Brain pericyte (primary cell): Measurements from ENCODE around the gene PAX7.
"Not testable (repeated sequence)": the region's sequence is repeated elsewhere in the genome, so short reads cannot be mapped to it uniquely, and the experiment has no call there.

Source experiments
- DNase-seq: peaks from one replicate; pipeline ENCODE4 v3.0.0-alpha.2; 2012; ENCODE audit warnings: low read depth, low spot score

The PAX7 gene

DNA sequence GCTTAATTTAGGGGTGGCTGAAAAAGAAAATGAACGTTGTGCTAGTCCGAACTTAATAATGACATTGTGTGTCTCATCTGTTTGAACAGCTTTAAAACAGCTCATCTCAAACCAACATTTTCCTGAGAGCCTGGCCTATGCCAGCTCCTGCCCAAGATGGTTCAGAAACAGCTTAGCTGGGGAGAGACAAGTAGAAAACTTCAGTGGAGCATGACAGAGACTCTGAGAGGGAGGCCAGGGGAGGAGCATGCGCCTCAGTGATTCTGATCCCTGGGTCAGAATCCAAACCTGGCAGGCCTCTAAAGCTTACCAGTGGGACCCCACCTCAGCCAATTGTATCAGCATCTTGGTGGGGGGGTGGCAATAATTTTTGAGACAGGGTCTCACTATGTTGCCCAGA lies 129.5 kb downstream of the PAX7 start:
- no peak for DNase-seq

DNA sequence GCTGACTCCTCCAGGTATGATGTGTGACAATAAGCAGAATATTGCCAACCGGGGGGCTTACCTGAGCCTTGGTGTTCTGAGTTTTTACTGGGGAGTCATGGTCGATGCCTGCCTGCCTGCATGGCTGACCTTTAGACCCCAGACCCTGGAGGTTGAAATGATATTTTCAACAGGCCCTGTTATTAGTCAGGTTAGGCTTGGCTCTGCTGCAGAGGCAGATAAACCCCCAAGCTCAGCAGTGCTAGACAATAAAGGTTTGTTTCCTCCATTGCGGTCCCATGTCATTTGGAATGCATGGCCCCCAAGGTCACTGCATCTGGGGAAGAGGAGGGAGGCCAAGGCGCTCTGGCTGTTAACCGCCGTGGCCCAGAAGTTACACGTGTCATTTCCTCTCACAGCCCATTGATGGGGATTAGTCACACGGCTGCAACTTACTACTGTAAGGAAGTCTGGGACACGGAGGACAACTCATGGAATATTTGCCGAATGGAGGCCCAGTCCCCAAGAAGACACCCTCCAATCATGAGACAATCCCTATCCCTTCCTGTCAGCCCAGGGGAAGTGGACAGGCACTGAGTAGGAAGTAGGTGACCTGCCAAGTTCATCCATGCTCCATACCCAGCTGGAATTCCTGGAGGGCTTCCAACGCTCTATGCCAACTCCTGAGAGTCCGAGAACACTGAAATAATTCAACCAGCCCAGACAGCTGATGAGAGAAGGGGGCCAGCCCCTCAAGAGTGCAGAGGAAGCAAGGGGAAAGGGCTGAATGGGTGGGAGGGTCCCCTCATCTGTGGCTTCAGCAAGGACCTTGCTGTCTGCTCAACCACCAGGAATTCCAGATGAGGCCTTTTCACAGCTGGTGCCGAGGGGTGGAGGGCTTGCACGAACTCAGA lies 131.5 kb downstream of the PAX7 start:
- no peak for DNase-seq

DNA sequence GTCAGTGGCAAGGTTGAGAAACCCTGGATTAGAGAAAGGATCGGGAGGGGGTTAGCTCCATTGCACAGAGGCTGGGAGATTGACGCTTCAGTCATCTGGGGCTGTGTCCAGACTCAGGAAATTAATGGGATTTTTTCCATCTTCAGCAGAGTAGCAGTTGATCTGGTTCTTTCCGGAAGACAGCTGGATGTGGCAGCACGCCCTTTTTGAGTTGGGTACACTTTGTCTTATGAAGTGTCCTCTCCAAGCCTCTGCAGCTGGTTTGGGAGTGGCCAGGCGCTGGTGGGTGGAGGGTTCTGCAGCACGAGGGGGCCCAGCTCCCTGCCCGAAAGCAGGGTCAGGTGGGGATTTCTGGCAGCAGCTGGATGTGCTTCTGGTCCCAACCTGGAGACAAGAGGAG lies 133.7 kb downstream of the PAX7 start:
- DNase-seq = no peak

DNA sequence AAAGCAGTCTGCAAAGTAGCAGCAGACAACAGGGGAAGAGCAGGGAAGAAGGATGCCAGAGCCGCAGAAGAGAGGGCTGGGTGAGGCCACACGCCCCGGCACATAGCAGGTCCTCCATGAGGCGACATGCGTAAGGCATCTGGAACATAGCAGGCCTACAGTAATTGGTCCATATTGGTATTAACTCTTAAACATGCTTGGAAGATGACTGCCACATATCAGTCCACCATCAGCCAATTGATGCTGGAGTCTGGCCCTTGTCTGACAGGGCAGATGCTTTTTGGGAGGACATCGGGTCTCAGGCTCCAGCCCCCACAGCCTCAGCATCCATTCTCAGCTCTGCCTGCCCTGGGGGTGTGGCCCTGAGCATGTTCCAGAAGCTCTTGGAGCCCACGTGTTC lies 135.1 kb downstream of the PAX7 start:
- no peak for DNase-seq

DNA sequence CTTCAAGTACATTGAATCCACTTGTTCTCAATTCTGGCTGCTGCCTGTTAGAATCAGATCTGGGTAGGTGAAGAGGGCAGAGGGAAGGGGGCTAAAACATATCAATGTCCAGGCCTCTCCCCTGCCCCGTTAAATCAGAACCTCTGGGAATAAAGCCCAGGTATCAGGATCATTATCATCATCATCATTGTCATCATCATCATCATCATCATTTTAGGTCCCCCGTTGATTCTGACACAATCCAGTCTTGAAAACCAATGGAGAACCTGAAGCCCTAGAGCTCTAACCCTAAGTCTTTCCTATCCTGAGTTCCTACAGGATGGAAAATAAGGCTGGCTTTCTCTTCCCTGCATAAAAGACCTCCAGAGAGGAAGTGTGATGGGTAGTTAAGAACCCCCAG lies 135.7 kb downstream of the PAX7 start:
- DNase-seq = no peak

DNA sequence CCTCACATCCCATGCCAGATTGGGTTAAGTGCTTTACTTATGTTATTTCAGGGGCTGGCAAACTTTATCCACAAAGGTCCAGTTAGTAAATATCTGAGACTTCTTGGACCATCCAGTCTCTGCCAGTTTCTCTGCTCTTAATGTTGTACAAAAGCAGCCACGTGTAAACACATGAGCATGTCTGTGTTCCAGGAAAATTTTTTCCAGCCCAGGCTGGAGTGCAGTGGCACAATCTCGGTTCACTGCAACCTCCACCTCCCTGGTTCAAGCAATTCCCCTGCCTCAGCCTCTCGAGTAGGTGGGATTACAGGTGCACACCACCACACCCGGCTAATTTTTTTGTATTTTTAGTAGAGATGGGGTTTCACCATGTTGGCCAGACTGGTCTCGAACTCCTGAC lies 136.9 kb downstream of the PAX7 start:
- not testable (repeated sequence) for DNase-seq

DNA sequence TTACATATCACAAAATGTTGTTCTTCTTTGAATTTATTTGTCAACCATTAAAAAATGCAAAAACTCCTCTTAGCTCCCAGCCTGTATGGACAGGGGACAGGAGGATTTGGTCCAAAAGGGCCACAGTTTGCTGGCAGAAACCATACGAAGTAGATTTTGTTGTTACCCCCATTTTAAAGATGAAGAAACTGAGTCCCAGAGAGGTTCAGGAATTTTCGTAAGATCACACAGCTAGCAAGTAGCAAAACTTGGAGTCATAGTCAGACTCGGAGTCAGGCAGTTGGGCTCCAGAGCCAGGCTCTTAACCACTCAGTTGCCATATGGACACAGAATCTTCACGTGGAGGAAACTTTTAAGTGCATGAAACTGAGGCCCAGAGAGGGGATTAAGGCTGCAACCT lies 137.4 kb downstream of the PAX7 start:
- DNase-seq = no peak

DNA sequence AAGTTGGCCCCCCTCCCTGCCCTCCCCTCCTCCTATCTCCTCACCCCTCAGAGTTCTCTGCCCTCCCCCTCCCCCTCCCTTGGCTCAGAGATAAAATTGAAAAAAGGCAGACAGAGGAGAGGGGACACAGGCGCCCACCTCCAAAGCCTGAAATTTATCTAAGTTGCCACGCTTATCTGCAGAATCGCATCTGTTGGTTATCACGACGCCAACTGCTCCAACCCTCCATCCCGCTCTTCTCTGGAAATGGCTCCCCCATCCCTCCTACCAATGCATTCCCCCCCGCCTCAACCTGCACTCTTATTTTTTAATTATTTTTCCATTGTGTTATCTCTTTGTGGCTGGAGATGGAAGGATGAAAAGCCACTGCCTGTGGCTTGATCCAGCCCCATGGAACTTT lies 138.5 kb downstream of the PAX7 start:
- no peak for DNase-seq

DNA sequence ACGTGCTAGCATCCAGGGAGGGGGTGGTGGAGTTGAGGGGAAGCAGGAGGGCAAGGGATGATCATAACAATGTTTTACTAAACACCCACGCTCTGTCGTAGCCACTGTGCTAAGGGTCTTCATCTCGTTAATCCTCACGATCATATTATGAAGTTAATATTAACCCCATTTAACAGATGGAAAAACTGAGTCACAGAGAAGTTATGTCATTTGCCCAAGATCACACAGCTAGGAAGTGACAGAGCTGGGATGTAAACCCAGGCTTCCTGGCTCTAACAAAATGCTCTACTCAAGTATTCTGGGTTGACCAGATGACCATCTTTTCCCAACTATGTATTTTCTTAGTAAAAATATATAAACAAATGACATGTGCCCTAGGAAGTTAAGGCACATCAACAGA lies 140.2 kb downstream of the PAX7 start:
- no peak for DNase-seq

DNA sequence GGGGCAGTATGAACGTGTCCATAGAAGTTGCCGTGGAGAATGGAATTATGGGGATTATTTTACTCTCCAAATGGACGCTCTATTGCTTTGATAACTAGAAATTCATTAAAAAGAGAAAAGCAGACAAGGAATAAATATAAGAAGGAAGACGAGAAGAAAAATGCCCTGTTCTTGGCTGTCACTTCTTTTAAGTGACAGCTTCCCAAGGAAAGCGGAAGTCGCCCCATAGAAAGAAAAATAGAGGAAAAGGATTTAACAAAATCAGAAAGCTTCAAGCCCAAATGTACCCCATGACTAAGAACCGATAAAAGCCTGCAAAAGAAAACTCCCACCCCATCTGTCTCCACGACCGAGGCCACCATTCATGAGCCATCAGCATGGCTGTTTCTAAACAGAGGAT lies 143.1 kb downstream of the PAX7 start:
- no peak for DNase-seq

DNA sequence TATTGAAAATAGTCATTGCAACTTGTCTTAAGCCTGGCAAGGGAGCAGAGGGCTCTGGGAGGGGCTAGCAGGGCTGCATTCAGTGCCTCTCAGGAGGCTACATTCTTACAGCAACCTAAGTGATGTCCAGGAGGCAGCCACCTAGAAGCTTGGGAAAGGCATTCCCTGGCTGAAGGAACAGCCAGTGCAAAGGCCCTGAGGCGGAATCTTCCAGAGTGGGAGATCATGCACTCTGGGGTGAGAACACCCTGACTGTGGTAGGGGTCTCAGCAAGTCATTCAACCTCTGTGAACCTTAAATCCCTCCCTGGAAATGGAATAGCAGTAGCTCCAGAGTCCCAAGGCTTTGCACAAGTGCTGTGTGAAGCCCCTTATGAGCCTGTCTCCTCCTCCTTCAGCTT lies 144.7 kb downstream of the PAX7 start:
- DNase-seq = no peak

DNA sequence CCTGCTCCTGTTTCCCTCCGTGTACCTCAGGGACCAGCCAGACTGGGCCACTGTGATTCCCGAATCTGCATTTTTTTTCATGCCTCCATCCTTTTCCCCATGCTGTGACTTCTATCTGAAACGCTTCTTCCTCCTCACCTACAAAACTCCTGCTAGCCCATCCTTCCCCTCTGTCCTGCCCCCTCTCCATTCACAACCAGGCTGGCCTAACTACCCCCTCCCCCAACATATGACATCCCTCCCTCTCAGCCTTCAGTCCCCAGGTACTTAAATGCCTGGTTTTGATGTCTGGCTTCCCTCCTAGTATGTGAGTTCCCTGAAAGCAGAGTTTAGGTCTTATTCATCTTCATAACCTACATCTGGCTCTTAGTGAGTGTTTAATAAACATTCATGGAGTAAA lies 146.1 kb downstream of the PAX7 start:
- DNase-seq = no peak

DNA sequence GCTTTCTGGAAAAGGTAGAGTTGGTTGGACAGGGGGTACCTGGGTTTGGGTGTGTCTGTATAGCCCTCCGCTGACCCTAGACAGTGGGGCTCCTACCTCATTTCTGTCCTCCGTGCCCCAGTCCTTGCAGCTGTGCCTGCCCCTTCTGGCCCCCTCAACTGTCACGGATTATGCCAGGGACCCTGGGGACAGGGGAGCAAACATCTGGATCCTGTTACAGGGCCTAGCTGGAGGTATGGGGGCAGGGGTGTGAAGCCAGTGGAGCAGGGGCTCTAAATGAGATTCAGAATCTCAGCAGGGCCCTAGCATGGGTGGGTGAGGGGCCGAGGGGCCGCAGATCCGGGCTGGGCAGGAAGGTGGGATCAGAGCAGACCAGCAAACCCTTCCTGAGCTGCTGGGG lies 147.8 kb downstream of the PAX7 start:
- no peak for DNase-seq

DNA sequence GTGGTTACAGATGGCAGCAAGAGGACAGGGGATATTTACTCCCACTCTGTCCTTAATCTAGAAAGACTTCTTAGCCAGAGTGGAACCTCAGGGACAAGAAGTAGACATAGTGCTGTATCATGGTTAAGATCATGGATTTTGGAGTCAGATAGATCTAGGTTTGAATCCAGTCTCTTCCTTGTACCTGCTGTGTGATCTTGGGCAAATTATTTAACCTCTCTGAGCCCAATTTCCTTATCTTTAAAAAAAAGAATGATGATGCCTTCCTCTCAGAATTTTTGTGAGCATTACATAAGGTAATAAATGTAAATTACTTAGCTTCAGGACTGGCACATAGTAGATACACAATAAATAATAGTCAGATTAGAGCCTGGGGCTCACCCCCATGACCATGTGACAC lies 150.4 kb downstream of the PAX7 start:
- no peak for DNase-seq

DNA sequence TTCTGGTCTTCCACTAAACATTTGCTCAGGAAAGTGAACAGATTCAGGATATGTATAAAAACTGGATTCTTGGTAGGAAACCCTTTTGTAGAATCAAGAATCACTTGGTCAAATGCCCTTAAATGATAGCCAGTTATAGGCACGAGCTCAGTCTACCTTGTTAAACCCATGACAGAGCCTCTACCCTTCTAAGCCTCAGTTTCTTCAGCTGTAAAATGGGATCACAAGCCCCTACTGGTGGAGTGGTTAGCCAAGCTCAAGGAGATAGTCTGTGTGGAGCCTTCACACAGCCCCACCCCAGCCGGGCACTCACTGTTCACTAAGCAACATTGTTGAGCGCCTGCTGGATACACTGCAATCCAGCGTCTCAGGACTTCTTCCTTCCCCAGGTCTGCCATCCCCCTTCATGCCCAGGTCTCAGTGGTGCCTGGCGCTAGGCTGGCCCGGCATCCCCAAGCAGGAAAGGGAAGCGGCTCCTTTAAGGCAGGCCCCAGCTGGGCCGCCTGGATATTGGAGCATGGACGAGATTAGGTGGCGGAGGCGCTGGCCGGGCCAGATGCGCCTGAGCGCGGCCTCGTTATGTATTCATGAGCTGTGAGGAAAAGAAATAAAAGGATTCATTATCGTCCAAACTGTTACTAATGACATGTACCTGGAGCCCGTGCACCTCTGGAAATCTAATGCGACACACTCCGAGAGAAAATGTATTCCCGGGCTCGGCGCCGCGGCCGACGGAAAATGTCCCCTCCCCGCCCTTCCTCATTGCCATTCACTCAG lies 153.2 kb downstream of the PAX7 start:
- no peak for DNase-seq

DNA sequence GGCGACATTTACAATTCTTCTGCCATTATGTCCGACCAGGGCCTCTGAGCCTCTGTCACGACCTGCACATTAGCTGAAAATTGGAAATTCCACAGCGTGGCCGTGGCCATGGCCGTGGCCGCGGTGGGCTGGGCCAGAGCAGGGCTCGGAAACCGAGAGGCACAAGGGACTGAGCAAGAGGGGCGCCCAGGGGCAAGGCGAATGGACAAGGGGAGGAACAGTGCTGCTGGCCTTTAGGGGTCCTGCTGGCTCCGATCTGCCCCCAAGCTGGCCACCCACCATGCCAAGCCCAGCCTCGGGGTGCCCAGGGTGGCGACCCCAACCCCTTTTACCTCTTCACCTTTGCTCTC lies 153.8 kb downstream of the PAX7 start:
- no peak for DNase-seq

DNA sequence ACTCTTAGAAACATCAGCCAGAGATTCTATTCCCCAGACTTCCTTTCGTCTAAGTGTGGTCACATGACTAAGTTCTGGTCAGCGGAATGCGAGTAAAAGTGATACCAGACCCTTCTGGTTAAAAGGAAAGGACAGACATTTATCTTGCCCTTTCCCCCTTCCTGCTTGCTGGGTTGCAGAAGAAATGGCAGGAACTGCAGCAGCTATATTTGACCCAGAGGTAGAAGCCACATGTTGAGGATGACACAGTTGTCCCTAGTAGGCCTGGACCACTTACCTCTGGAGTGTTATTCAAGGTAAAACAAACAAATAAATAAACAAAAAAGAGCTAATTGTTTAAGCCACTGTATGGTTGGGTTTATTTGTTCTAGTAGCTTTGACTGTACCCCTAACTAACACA lies 155.5 kb downstream of the PAX7 start:
- no peak for DNase-seq

DNA sequence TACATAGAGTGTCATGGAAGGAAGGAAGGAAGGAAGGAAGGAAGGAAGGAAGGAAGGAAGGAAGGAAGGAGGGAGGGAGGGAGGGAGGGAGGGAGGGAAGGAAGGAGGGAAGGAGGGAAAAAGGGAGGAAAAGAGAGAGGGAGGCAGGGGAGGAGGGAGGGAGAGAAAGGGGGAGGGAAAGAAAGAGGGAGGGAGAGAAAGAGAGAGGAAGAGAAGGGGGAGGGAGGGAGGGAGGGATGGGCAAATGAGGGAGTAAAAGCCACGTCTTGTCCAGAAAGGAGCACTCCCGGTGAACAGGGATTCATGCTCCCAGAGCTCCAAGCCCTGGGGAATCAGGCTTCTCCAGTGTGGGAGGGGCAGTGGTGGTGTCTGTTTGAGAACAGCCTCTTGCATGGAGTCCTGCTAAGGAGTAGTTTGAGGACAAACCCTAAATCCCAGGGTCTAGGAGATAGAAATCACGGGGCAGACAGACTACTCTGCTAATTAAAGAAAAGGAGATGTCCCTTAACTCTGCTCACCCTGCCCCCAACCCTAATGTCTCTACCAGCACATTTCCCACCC lies 157.3 kb downstream of the PAX7 start:
- no peak for DNase-seq

DNA sequence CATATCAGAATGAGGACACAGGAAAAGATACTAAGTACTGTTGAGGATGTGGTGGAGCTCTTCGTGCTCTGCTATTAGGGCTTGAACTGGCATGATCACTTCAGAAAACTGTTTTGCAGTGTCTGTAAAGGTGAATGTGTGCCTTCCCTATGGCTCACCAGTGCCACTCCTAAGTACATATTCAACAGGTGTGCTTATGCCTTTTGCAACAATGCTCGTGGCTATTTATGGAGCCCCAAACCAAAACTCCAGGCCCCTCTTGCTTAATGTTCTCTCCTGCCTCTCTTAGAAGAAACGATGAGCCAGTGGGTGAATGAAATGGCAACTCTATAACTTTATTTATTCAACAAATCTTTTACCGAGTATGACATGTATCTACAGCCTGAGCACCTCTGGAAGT lies 158.6 kb downstream of the PAX7 start:
- no peak for DNase-seq

DNA sequence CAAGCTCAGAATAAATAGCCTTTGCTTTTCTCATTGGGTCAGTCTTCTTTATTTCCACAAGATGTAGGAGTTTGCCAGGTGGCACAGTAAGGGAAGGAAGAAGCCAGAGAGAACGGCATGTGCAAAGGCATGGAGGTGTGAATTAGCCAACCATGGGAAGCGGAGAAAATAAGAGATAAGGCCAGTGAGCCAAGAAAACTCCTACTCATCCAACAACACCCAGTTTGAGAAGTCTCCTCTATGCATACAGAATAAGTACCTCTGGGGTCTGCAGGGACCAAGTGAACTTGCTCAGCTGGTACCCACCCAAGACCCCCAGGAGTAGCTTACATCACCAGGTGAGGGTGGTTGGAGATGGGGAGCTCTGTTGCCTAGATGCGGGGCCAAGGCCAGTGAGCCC lies 162.1 kb downstream of the PAX7 start:
- no peak for DNase-seq

DNA sequence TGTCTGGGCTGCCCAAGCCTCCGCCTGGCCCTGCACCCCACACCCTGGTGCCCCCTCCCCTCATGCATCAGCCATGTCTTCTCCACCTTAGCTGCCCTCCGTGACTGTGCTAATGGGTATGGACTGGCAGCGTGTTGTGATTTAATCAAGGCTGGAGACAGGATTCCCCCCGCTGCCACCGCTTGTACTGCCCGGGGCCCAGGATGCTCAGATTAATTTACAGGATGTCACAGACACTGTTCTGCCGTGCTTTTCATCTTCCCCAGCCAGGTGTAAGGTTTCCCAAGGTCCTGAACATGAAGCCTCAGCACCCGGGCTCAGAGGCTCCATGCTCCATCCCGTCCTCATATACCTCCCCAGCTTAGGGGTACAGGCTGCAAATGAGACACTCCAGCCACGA lies 162.5 kb downstream of the PAX7 start:
- no peak for DNase-seq

DNA sequence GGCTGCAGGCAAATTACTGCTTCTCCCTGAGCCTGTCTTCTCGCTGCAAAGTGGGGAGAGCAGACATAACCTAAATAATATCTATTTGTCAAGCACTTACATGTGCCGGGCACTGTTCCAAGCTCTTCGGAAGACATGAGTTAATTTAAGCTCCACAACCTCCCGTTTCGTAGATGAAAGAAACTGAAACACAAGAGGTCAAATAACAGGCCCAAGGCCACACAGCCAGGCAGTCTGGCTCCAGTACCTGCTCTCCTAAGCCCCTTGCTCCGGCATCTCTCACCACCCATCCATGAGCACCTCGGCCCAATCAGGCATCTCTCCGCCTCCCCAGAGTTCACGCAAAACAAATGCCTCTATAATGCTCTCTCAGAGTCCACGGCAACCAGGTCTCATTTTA lies 163.4 kb downstream of the PAX7 start:
- DNase-seq = no peak

DNA sequence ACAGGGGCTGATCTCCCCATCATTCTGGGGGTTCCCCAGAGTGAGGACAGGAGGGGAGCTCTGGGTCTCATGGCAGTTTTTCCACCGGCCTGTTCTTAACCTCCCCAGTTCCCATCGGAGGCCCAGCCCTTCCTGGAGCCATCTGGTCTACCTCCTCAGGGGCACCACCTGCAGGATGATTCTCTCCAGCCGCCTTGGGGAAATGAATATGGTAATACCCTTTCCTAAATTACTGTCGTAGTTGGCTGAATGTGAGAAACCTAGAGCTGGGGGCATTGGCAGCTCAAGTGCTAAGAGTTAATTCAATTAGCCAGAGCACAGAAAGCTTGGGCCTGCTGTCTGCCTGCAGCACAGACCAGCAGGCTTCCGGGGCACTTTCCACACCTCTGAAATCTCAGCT lies 163.9 kb downstream of the PAX7 start:
- no peak for DNase-seq
